Activated effector memory CD4-positive, alpha-beta T cell treated with Interleukin-2 at 50 U/mL for 16 hours (primary cell): ENCODE measurements around the gene ATG13.

Source experiments
- DNase-seq: peaks from one replicate; pipeline ENCODE4 v3.0.0-alpha.2; 2020

The ATG13 gene

DNA sequence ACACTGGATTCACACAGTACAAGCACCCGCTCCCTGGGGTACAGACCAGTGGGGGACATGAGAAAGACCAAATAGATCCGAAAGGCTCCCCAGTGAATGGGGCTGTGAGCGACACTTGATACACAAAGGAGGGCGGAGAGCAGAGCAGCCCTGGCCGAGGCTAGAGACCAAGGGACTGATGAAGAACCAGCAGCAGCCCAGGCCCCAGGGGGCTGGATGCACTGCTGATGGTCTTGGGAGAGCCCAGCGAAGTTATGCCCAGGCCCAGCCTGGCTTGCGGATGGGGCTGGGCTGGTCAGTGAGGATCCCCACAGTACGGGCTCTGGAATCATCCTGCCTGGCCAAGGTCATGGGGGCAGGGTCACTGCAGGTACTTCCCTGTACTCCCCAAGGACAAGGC, 59.8 kb downstream of the ATG13 start:
- DNase-seq = no peak

DNA sequence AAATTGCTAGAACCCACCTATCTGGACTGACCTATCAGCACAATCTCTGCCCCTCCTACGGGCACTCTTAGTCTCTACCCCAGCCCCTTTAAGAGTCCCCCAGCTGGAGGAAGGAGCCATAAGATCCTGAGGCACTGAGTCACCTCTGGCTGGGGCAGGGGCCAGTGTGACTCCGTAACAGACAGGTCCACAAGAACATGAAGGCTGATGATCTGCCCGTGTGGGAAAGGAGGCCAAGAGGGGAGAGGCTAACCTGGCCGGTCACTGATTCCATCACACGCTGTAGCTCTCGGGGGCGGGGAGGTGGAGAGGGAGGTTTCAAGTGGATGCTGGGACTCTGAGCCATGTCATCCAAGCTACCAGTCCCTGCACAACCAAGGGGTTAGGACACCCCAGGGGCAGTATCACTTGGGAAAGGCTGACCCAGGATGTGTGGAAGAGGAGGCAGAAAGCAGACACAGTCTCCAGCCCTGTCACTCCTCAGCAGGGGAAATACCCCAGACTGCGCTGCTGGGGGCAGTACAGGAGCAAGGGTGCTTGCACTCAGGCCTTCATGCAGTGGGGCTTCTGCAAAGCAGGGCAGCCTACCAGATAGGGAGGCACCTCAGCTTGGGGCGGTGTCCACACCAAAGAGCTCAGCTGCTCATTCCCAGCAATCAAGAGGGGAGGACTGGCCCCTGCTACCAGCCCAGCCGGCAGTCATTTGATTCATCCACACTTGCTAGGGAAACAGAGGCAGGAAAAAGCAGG, 60.8 kb downstream of the ATG13 start:
- DNase-seq = no peak

GRCh38 chr11:46678741-46679130, 61.4 kb downstream of the ATG13 start:
- DNase-seq = no peak

DNA sequence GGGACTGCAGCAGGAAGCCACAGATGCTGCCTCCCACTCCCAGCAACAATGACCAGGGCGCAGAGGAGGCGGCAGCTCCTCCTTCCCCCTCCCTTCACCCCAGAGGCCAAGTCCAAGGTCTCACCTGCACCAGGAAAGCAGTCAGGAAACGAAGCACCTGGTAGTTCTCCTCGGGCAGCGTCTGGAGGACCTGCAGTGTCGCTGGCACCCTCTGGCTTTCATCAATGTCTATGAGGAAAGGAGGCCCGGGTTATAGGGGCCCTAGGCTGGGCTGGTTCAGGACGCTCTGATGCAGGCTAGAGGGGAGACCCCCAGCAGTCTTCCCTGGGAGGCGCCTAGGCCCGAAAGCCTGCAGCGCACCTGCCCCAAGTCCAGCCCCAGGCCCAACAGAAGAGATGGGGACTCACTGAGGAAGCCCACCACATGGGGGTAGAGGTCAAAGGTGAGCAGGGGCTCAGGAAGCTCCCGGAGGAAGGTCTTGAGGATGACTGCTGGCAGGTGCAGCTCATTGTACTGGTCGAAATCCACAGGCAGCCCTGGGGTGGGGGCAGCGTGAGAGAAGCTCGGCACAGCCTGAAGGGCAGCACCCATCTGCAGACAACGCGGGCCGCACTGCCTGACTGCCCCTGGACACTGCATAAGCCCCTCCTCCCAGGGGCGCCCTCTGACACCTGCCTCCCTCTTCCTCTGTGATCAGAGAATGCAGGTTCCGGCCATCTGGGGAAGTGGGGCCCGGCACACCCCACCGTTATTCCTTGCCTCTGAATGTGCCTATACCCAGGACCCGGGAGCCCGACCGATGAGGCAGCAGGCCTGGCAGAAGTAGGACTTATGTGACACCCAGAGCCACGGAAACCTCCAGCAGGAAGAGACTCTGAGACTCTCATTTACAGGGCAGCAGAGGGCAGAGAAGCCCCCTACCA, 62.1 kb downstream of the ATG13 start:
- no peak for DNase-seq

- no peak for DNase-seq
Measured at GRCh38 chr11:46680164-46680760, 62.9 kb downstream of the ATG13 start.

GRCh38 chr11:46680815-46681214, 63.5 kb downstream of the ATG13 start:
- no peak for DNase-seq

GRCh38 chr11:46681814-46682213, 64.5 kb downstream of the ATG13 start:
- no peak for DNase-seq

- DNase-seq = no peak
Measured at GRCh38 chr11:46682773-46683752, 65.7 kb downstream of the ATG13 start.

GRCh38 chr11:46684367-46684766, 67.0 kb downstream of the ATG13 start:
- no peak for DNase-seq

DNA sequence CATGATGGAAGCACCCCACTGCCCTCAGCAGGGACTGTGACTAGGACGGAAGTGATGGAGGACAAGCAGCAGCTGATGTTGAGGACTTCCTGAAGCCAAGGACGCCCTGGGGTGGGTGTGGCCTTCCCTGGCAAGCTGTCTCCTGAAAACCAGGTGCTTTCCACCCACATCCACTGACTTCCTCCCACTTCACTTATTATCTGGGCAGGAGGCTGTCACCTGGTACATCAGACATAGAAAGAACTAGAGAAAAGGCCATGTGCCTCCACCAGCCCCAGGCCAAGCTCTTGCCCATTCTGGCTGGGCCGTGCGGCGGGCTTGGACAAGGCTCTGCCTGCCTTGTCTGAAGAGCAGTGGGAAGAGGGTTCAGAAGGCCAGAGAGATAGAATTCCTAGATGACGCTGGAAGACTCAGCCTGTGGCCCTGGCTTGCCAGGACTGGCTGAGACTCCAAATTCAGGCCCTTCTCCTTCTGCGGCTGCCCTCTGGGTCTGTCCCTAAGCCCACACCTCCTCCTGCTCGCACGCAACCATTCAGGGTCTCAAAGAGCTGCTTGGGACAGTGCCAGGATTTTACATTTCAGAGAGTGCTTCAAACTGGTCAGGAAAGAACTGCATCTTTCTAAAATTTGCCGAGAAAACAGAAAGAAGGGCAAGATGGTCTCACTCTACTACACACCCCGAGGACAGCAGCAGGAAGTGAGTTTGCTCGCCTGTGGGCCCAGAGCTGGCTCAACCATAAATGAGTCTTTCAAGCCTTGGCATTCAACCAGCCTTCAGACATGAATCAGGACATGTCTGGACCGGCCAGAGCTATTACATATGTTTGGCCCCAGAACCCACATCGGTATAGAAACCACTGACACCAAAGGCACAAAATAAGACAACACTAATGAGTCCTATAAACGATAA, 69.8 kb downstream of the ATG13 start:
- no peak for DNase-seq

DNA sequence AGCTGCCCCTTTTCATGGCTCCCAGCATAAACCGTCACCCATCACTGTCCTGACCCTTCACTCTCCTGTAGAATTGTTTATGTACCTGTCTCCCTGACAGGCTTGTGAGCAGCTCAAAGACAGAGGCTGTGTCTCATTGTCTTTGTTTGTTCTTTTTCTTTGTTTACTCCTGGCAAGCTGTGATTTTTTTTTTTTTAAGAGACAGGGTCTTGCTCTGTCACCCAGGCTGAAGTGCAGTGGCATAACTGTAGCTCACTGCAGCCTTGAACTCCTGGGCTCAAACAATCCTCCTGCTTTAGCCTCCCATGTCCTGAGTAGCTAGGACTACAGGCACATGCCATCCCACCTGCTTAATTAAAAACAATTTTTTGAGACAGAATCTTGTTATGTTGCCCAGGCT, 73.3 kb downstream of the ATG13 start:
- no peak for DNase-seq

GRCh38 chr11:46692450-46692849, 75.1 kb downstream of the ATG13 start:
- no peak for DNase-seq

GRCh38 chr11:46693597-46694012, 76.3 kb downstream of the ATG13 start:
- DNase-seq = no peak

- DNase-seq = no peak
Measured at GRCh38 chr11:46694072-46694471, 76.7 kb downstream of the ATG13 start.

GRCh38 chr11:46694607-46695006, 77.3 kb downstream of the ATG13 start:
- DNase-seq = no peak

DNA sequence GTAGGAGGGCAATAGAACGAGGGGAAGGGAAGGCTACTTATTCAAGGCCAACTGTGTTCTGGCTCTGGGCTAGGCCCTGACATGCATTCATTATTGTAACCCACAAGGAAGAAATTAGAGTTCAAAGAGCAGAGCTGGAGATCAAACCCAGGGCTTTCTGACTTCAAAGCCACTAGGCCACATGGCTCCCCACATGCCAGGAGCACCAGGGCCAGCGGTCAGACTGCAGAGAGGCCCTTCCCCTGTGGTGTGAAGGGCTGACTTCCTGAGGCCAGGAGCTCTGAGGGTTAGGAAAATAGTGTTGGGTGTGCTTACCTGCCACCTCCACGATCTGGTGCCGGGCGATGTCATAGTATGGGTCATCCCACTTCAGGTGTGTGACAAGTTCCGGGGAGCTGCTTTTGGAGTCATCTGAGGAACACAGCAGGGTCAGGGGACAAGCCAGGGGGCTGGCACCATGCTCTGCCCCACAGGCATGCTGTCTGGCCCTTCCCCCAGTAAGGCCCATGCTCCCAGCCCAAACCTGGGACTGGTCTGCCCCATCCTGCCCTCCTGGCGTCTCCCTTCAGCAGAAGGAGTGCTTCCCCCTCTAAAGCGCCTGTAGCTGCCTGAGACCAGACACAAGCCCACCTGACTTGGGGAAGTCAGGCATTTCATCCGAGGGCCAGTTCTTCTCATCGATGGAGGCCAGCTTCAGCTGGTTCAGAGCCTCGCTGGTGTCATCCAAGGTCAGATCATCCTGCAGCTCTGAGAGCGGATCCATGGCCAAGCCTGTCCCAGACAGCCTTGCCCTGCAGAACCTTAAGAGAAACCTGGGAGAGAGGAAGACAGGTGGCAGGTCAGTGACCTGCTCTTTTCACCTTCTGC, 78.2 kb downstream of the ATG13 start:
- no peak for DNase-seq

- no peak for DNase-seq
Measured at GRCh38 chr11:46696212-46696558, 78.8 kb downstream of the ATG13 start.

DNA sequence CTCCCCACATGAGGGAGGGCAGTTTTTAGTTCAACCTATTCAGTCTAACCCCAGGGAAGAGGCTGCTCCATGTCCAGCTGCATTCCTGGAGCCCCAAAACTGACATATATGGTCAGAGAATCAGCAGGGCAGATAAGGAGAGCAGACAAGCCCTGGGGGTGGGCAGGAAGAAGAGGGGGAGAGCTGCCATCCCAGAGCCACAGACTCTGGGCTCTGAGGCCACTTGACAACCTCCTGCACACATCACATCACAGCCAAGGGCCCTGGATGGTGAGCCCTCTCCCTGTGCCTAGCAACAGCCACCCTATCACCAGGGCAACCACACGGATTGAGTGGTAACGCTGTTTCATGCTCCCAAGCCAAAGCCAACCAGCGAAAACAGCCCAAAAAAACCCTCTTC, 80.0 kb downstream of the ATG13 start:
- DNase-seq = no peak

- DNase-seq = no peak
Measured at GRCh38 chr11:46697723-46698122, 80.4 kb downstream of the ATG13 start.

GRCh38 chr11:46698597-46698996, 81.2 kb downstream of the ATG13 start:
- no peak for DNase-seq
